HG03196 (cell line): ENCODE measurements around the gene CARM1.

Source experiments
- ATAC-seq: cut with Tn5 transposase; IDR thresholded peaks from one replicate; pipeline ENCODE4 v1.9.1; 2021; ENCODE audit not compliant: unreplicated experiment

The CARM1 gene

DNA sequence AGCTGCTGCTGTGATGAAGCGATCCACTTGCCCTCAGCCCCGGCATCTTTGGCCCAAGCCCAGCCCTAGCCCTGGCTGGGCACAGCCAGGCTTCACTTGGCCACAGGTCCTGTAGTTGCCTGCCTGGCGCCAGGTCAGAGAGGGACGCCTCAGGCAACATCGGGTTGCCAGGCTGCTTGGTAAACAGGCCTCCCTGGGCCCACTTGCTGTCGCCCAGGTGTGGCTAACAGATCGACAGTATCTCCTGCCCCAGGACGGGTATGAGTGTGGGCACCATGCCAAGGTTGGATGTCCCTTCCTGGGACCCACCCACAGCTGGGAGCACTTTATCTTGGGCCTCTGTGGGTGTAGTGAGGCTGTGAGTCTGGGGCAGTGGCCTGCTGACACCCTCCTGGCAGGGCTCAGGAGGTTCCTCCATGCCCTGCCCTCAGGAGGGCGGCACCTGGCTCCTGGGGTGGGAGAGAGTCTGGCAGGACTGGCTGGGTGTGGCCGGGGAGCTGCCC, 27.8 kb downstream of the CARM1 start:
- no peak for ATAC-seq

GRCh38 chr19:10907925-10908324, 36.6 kb downstream of the CARM1 start:
- ATAC-seq, result no peak

- no peak for ATAC-seq
Measured at GRCh38 chr19:10908380-10908960, 37.1 kb downstream of the CARM1 start.

- ATAC-seq, result no peak
Measured at GRCh38 chr19:10911579-10912363, 40.4 kb downstream of the CARM1 start.

GRCh38 chr19:10912619-10913018, 41.3 kb downstream of the CARM1 start:
- ATAC-seq, result no peak

- ATAC-seq, result no peak
Measured at GRCh38 chr19:10913716-10914340, 42.5 kb downstream of the CARM1 start.

DNA sequence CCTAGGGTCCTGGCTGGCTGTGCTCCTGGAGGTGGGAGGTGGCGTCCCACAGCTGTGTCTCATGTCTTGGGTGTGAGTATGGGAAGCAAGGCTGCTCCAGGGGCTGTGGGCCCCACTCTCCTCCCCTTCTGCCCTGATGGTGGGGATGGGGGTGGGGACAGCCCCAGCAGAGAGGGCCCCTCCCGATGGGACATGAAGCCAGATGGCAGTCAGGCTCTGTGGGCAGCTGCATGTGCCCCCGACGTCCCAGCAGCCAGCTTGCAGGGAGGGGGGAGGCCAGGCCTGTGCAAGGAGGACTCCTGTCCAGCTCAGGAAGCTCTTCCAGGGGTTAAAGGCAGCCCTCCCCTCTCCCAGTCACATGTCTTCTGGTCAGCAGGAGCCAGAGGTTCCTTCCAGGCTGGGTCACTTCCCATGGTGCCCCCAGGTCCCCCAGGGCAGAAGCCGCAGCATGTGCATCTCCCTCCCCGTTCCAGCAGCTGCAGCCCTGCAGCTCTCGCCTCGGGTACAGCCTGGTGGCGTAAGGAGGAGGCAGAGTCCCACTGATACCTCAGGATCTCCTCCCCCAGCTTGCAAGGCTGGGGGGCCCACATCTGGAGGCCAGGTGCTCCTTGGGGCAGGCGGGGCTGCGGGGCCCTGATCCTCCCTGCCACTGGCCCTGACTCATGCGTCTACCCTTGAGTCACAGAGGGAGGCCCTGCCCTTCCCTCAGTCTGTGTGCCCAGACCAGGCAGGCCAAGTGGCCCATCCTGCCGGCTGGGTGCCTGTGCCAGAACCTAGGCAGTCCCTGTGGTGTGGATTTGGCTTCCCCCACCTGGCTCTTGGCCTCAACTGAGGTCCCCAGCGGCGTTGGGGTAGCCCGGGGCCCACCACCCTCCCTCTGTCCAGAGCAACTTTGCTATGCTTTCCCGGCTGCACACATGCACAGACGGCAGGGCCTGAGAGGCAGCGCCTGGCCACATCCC, 44.1 kb downstream of the CARM1 start:
- no peak for ATAC-seq

GRCh38 chr19:10916602-10917001, 45.2 kb downstream of the CARM1 start:
- ATAC-seq, result no peak

GRCh38 chr19:10918359-10918758, 47.0 kb downstream of the CARM1 start:
- no peak for ATAC-seq

- ATAC-seq, result no peak
Measured at GRCh38 chr19:10919352-10920287, 48.3 kb downstream of the CARM1 start.

DNA sequence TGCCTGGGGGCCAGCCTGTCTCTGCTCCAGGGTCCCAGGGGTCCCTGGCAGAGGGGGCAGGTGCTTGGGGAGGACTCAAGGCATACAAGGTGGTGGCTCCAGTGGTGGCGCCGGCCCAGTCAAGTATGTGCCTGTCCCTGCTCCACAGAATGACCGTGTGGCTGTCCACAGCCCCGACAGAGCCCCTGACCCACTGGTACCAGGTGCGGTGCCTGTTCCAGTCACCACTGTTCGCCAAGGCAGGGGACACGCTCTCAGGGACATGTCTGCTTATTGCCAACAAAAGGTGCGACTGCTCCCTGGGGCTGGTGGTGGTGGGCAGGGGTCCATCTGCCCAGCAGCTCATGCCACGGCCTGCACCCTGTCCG, 48.9 kb downstream of the CARM1 start:
- ATAC-seq, result no peak

GRCh38 chr19:10920781-10921180, 49.4 kb downstream of the CARM1 start:
- no peak for ATAC-seq

DNA sequence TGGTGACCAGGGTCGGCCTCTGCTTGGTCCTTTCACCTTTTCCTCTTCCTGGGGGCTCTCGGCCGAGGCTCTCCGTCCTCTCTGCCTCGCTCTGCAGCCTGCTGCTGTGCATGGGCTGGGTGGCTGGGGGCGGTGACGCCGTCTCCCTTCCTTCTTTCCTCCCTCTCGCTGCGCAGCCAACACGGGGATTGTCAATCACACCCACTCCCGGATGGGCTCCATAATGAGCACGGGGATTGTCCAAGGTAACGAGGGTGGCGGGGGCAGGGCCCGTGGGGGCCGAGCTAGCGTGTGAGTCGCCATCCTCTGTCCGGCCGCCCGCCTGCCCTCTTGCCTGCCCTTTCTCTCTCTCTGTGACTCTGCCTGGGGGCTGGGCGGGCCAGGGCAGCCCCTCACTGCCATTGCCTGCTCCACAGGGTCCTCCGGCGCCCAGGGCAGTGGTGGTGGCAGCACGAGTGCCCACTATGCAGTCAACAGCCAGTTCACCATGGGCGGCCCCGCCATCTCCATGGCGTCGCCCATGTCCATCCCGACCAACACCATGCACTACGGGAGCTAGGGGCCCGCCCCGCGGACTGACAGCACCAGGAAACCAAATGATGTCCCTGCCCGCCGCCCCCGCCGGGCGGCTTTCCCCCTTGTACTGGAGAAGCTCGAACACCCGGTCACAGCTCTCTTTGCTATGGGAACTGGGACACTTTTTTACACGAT, 50.0 kb downstream of the CARM1 start:
- no peak for ATAC-seq

- no peak for ATAC-seq
Measured at GRCh38 chr19:10921910-10922637, 50.7 kb downstream of the CARM1 start.

DNA sequence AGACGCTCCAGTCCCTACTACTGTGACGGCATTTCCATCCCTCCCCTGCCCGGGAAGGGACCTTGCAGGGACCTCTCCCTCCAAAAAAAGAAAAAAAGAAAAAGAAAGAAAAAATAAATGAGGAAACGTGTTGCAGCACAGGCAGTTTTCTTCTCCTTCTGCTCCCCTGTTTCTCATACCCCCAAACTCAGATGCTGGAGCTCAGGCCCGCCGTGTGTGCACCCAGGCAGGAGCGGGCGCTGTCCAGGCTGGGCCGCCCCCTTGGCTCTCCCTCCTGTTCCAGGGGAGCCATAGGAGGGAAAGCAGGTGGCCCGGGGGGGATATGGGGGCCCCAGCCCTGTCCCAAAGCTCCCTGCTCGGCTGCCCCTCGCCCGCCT, 51.3 kb downstream of the CARM1 start:
- no peak for ATAC-seq

- no peak for ATAC-seq
Measured at GRCh38 chr19:10923260-10924112, 52.1 kb downstream of the CARM1 start.

GRCh38 chr19:10924597-10924996, 53.2 kb downstream of the CARM1 start:
- no peak for ATAC-seq
